Fibroblast of peridontal ligament (primary cell): Measurements from ENCODE around the gene DNAH1.
A peak's percentile ranks its signal among the peaks of the same experiment; 100 is the strongest.

Experiments
- DNase-seq: peaks from one replicate; pipeline ENCODE4 v3.0.0-alpha.2; 2010; ENCODE audit errors: extremely low read depth

DNAH1 gene

GRCh38 chr3:52310861-52311575 lies 5.1 kb upstream of the DNAH1 start:
- no peak for DNase-seq

DNA sequence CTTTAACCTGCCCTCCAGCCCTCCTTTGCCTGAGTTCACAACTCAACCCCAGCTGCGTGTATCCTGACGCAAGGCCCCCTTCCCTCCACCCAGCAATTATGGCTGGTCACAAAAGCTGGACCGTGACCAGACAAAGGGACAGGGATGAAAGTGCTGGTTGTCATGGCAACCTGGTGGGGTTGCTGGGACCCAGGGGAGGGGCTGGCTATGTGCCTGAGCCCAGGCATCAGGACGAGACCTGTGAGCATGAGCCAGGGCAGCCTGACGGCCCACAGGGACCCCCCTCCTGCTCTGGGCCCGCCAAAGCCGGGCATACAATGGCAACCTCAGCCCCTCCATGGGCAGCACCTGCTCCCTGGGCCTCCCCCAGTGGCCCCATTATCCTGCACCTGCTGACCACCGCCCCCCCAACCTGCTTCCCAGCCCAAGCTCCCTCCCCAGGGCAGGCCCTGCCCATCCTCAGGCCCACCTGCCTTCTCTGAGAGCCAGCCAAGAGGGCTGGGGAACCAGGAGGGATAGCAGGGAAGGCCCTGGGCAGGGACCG lies 4.5 kb upstream of the DNAH1 start:
- no peak for DNase-seq

- DNase-seq: no peak
Measured at GRCh38 chr3:52313188-52313773, 2.8 kb upstream of the DNAH1 start.

- DNase-seq: peak; percentile 35
Measured at GRCh38 chr3:52313774-52314188, 2.3 kb upstream of the DNAH1 start.

DNA sequence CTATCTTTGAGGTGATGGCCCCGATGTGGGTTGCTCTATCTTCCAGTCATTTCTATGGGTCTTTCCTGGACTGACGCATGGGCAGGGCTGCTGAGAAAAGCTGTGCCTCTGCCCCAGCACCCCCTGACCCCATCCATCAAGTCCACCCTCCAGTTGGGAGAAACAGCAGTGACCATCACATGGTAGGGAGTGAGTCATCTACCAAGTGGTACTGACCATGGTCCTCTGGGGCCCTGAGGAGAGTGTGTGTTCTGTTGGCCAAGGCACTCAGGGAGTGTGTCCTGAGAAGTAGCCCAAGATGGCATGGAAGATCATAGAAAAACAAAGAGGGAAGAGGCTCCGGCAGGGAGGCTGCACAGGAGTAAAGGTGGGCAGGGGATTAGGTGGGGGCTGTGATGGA lies 1.6 kb upstream of the DNAH1 start:
- DNase-seq: peak; percentile 23

GRCh38 chr3:52315006-52315405 lies 1.1 kb upstream of the DNAH1 start:
- no peak for DNase-seq

- peak; percentile 17 for DNase-seq
Measured at GRCh38 chr3:52317208-52318000, 1.3 kb downstream of the DNAH1 start.

GRCh38 chr3:52318186-52318816 lies 2.2 kb downstream of the DNAH1 start:
- DNase-seq: no peak

DNA sequence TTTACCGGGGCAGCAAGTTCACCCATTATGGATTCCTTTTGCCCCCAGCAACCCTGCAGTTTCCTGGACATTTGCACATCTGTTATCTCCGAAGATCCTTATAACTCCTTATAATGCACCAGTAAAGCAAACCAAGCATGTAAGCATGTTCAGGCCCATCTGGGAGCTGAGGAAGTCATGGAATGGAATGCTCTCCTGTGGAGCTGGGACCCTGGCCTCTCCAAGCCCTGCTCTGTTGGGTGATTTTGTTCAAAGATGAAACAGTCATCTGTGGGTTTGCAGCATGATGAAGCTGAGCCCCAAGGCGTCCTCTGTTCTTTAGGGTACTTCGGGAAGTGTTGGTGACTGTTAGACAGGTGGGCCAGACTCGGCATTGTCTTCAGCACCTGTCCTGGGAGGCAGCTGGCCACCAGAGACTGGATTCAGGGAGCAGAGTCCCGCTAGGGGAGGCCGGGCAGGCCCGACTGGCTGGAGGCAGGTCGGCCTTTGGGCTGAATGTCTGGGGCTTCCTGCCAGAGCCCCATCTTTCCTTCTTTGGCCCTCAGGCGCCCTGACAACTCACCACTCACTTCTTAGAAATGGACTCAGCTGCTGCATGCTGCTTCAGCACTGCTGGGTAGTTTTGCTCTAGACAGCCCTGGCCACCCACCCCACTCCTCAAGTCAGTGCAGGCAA lies 3.9 kb downstream of the DNAH1 start:
- no peak for DNase-seq

GRCh38 chr3:52321481-52321880 lies 5.4 kb downstream of the DNAH1 start:
- no peak for DNase-seq

- no peak for DNase-seq
Measured at GRCh38 chr3:52322466-52322865, 6.3 kb downstream of the DNAH1 start.

DNA sequence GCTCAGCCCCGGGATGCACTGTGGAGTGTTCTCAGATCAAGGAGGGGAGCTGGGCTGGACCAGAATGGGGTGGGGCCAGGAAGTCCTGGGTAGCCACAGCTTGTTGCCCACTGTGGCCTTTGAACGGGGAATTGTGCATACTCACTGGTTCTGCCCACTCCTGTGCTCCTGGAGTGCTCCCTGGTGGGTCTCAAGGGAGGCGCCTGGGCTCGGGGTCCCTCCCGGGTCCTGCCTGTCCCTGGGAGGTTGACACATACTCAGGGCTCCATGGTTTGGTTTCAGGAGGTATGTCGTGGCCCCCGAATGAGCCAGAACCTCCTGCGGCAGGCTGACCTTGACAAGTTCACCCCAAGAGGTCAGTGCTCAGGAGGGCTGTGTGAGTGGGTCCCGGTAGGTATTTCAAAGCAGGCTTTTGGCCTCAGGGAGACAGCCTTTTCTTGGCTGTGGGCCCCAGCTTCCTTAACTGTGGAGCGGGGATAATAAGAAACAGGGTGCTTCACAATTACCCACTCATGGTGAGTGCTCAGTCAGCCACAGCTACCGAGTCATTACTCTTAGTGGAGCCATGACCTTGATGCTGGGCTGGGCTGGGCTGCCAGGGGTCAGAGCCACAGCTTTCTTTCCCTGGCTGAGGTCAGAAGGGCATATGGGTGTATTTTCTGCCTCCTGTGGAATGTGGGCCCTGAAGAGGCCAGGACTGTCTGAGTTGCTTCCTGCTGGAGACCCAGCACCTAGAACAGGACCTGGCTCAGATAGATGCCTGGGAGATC lies 7.6 kb downstream of the DNAH1 start:
- no peak for DNase-seq

DNA sequence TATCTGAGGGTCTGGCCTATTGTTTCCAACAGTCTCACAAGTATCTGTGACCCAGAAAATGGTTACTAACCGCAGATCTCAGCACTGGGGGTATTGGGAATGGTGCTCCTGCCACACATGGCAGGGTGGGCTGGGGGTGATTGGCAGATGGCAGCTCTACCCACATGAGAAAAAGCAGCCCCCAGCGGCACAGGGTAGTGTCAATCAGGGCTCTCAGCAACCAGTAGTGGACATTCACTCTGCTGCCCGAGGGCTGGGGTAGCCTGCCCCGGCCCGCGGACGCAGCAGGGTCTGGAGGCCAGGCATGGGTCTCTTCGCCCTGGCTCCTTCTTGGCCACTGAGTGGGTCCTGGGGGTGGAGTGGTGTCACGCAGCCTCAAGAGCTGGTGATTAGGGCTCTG lies 8.6 kb downstream of the DNAH1 start:
- DNase-seq: no peak

DNA sequence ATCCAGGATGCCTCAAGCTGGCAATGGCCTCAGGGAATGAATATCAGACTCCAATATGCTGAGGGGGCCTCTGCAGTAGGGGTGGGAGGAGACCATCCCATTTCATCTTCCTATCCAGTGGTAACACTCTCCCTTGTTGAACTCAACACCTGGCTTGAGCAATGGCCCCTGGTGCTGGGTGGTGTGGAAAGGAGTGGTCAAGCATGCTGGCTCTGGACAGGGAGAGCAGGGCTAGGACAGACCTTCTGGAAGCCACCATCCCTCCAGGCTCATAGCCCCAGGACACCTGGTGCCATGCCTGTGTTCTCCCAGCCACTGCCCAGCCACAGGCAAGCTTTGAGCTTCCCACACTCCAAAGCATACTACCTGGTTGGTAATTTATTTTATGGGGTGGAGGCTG lies 9.6 kb downstream of the DNAH1 start:
- DNase-seq: no peak

- DNase-seq: no peak
Measured at GRCh38 chr3:52326976-52327375, 10.9 kb downstream of the DNAH1 start.

GRCh38 chr3:52327486-52328290 lies 11.6 kb downstream of the DNAH1 start:
- no peak for DNase-seq

DNA sequence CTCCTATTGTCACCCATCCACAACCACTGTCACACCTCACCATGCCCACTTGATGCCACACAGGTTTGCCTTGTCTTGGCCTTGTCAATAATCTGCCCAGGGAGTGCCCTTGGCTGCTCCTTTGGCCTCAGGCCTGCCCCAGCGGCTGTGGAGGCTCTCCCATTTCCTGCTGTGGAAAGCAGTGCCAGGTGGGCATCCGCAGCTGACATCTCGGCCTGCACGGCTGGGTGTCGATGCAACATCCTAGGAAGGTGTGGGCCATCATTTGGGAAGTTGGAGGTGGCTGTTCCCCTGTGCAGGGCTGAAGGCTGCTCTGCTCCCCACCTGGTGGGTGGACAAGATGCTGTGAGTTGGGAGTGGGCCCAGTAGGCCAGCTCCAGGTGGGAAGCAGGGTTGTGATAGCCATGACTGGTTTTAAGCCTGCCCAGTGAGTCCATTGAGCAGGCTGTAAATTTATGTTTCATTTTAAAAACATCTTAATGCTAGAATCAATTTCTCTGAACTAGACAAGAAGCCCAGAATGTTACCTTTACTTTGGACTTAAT lies 12.5 kb downstream of the DNAH1 start:
- no peak for DNase-seq

DNA sequence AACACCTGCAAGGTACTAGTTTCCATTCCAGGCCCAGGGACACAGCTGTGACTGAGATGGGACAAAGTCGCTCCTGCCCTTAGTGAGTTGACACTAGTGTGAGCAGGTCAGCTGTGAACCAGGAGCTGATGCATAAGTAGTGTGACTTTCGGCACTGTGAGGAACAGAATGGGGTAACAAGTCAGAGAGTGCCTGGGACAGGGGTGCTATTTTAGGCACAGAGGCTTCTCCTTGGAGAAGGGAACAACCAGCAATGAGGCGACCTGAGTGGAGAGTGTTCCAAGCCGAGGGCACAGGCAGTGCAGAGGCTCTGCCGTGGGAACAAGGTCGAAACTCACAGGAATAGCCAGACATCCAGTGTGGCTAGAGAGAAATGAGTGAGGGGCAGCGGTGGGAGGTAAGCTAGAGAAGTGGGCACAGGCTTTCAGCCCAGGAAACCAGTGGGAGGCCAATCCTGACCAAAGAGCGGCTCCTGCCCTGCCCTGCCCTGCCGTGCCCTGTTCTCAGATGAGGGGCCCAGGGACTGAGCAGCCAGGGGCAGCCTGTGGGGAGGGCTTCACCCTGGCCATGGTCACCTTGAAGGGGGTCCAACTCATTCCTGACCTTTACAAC lies 14.2 kb downstream of the DNAH1 start:
- no peak for DNase-seq

- DNase-seq: no peak
Measured at GRCh38 chr3:52331091-52331490, 15.0 kb downstream of the DNAH1 start.
